NCI-H526 (cell line): Measurements from ENCODE around the gene KLK3.
"Not testable (repeated sequence)": the region's sequence is repeated elsewhere in the genome, so short reads cannot be mapped to it uniquely, and the experiment has no call there.

ENCODE experiments used
- DNase-seq, 2 experiments: peaks; one replicate each; lab custom pipeline; 2025; lab: John Stamatoyannopoulos, UW

The KLK3 gene

GRCh38 chr19:50854636-50855410 is at the start of gene KLK3:
Gene KLK3 (plus strand): TSS chr19:50854915. CDS start chr19:50854956, 41 bp downstream.
- DNase-seq: no peak

DNA sequence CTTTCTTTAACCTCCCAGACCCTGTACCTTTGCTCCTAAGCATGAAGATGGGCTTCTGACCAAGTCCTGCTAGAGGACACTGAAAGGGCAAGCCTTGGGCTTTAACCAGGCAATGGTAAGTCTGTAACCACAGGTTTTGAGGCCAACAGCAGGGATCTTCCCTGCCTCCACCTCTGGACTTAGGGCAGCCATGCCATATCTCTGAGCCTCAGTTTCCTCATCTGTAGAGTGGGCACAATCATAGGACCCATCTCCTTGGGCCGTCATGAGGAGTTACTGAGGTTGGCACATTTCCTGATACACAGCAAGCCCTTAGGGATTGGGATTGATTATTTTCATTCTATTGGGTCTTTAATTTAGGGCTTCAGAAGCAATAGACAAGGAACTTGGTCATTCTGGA is 45.9 kb upstream of the KLK3 start:
- no peak for DNase-seq

- DNase-seq: not testable (repeated sequence)
These were observed 43.0 kb upstream of the KLK3 start for GRCh38 chr19:50811622-50812238.

DNA sequence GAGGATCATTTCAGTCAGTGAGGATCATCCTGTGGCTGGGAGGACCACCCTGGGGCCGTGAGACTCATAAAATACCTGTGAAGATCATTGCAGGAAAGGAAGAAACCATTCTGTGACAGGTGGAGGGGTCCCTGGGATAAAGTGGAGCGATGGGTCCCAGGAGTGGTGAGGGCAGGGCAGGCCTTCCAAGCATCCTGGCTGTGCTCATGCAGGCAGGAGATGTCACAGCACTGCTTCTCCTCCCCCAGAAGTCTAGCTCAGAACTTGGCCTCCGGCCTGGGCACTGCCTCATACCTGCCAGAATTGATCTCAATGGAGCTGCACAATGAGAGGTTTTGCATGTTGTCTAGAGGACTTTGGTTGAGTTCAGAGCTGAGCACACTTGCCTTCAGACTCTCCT is 42.2 kb upstream of the KLK3 start:
- DNase-seq: no peak

DNA sequence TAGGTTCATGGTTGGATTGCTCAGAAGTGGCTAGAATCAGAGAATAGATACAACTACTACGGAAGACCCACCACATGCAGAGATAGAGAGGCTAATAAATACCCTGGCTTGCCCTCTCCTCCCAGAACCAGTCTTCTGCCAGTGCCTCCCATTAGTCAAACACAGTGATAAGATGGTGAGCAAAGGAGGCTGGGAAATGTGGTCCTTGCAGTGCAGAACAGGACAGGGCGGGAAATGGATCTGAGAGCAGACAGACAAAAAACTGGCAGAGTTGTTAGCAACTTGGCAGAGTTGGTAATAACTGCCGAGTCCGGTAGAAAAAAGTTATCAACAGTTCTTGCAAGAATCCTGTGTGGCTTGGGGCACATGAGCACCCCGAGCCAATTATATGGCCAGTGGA is 39.8 kb upstream of the KLK3 start:
- no peak for DNase-seq

DNA sequence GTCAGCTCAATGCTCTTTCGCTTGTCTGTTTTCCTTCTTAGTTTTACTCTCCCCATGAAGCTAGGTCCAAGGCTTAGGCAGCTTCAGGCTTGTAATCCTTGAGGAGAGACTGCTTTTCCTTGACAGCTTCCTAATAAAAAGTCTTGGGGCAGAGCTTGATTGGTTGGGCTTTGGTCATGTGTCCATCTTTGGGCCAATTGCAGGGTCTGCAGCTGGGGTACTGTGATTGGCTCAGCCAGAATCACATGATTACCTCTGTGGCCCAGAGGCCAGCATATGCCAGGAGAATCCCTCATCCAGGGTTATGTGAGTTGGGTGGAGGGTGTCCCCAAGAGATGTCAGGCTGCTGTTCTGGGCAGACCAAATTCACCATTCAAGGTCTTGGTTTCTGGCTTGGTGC is 39.3 kb upstream of the KLK3 start:
- DNase-seq: no peak

GRCh38 chr19:50817941-50818858 is 36.5 kb upstream of the KLK3 start:
- peak in 1 of 2 experiments; percentile 67 for DNase-seq

- no peak for DNase-seq
These were observed 35.7 kb upstream of the KLK3 start for GRCh38 chr19:50818859-50819472.

GRCh38 chr19:50819636-50820035 is 35.1 kb upstream of the KLK3 start:
- no peak for DNase-seq

DNA sequence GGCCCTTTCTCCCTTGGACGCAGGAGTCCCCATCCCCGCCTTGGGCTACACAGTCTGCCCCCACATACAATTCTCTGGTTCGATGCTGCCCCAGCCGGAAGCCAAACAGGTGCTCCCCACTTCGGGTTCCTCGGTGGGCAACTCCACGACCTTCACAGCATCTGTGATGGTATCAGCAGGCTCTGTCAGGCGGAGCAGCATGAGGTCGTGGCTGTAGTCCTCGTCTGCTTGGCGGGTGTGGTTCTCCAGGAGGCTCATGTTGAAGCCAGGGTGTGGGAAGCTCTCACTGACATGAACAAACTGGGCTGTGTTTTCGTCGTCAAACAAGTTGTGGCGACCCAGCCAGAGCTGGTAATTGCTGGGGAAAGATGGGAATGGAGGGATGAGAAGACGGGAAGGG is 34.6 kb upstream of the KLK3 start:
- DNase-seq: no peak

DNA sequence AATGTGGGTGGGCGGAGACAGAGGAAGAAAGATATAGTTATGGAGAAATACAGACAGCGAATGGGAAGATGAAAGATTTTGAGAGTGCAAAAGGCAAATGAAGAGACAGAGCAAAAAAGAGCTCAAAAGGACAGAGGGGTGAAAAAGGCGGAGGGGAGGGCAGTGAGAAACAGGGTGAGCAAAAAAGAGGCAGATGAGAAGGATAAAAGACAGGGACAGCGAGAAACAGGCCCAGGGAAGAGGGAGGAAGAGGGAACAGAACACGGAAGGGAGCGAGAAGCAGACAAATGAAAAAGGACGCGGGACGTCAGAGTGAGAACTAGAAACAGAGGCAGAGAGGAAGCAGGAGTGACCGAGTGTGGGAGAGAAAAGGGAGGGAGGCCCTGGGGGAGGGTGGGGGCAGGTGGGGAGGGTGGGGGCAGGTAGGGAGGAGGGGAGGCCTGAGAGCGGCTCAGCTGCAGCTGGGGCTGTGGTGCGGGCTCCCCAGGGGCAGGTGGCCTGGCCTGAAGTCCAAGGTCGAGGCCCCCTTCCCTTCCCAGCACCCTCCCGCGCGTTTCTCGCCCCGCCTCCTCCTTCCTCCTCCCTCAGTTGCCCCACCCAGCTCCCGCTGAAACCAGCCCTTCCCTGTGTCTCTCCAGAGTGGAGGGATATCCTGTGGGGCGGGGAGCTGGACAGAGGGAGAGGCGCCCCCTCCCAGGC is 34.0 kb upstream of the KLK3 start:
- no peak for DNase-seq

DNA sequence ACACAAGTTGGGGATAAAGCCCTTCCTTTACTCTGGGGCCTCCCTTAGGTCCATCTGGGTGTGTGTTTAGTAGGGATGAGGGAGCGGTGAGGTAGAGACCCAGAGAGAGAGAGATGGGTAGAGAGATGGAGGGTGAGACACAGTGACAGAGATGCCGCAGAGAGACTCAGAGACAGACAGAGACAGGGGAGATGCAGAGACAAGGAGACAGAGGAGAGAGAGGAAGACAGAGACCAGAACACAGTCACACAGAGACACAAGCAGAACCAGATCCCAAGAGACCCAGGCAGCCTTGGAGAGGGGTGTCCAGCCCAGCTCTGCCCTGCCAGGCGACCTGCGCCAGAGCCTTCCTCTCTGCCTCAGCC is 33.5 kb upstream of the KLK3 start:
- DNase-seq: no peak

DNA sequence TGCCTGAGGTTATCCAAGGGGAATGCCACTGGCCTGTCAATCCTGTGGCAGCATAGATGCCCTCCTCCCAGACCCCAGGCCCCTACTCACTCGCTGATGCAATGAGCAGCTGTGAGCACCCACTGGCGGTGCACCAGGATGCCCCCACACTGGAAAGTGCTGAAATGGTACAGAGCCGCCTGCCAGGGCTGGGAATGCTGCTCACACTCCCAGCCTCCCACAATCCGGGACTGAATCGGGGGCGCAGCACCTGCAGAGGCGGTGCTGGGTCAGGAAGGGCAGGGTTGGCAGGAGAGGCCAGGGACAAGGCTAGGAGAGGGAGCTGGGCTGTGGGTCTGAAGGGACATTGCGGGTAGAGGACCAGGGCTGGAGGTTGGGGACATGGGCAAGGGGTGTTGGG is 33.1 kb upstream of the KLK3 start:
- no peak for DNase-seq

DNA sequence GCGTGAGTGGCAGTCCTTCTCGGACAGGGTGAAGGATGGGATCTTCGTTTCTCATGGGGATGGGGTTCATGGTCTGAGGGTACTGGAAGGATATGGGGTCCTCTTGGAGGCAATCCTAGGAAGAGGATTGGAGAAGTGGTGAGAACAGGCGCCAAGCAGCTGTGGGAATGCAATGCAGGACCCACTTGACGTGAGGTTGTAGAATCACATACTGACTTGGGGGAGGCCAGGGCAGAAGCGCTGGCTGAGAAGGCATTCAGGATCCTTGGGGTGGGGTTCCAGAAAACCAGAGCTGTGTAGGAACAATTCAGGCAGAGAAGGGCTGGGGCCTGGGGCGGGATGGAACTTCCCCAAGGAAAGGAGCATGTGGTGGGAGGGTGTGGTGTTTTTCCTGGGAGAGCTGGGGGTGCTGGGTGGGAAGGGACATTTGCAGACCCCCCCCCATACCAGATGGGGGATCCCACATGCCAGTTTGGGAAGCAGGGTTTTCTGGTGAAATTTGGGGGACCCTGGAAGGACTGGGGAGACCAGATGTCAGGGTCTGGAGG is 32.0 kb upstream of the KLK3 start:
- no peak for DNase-seq

DNA sequence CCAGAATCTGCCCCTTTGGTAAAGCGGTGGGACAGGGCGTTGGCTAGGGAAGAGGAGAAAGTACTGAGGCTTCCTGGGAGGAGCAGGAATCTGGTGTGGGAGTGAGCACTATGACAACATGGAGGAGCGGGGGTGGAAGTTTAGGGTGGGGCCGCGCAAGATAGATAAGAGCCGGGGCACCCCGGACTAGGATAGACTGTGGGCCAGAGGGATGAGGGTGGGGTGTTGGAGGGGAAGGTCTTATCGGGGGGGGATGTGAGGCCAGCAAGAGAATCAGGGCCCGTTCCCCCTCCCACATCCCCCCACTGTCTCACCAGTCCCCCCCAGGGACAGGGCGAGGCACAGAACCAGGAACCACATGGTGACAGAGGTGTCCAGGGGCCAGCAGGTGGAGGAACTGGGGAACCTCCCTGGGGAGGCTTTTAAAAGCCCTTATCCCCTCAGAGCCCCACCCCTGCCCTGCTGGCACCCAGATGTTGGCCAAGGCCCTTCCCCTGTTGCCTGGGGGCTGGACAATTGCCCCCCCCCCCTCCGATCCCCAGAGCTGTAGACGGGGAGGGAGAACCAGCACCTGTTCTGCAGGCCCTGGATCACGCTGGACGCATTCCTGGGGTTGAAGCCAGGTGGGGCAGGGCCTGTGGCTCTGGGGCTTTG is 31.2 kb upstream of the KLK3 start, which contains the start of gene KLK1:
KLK1 (minus strand) TSS at position 399 of the 654 bp plus-strand sequence; CDS start at position 360, 39 bp downstream.
- no peak for DNase-seq

DNA sequence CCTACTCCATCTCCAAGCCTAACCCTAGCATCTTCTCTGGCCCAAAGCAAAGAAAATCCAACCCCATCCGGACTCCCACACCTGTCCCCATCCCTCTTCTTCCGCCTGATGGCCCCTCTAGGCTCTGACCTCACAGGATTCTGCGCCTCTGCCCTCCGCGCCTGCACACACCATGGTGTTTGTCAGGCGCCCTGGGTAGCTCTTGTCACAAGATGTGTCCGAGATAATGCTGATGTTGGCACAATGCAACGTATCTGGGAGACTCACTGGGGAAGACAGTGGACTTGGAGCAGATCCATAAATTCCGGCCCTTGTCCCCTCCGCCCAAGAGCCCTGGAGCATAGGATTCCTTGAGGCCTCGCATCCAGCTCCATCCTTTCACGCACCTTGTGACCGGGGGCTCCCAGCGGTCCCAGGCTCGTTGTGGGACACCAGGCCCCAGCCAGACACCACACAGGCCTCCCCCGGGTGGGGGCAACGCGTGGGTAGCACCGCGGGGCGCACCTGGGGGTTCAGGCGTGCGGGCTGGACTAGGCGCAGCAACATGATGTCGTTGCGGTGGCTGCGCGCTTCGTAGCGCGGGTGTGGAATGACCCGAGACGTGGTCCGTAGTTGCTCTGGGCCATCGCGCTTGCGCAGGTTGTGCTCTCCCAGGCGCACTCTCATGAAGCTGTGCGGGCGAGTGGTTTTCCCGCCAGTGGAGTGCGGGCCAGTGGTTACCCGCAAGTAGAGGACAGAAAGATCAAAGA is 28.0 kb upstream of the KLK3 start:
- no peak for DNase-seq

- no peak for DNase-seq
These were observed 27.2 kb upstream of the KLK3 start for GRCh38 chr19:50827476-50827875.

GRCh38 chr19:50829801-50830200 is 24.9 kb upstream of the KLK3 start:
- no peak for DNase-seq

- no peak for DNase-seq
These were observed 24.3 kb upstream of the KLK3 start for GRCh38 chr19:50830266-50831025.
